Measurements from ENCODE around the gene UBAC2. TPM values are rescaled to one million over a fixed set of nuclear protein-coding genes. Genes with fewer than 3 reads are reported as not detected.

Gene UBAC2
- total RNA-seq, 1 donor, result 36.9 TPM

GRCh38 chr13:99316657-99317256 is 116.1 kb downstream of the UBAC2 start:
- no peaks in the 10 kb centered on the region for H4K20me1 ChIP-seq (ENCODE audit: insufficient read depth, low read length)
- TF ChIP-seq, protein P1, sequence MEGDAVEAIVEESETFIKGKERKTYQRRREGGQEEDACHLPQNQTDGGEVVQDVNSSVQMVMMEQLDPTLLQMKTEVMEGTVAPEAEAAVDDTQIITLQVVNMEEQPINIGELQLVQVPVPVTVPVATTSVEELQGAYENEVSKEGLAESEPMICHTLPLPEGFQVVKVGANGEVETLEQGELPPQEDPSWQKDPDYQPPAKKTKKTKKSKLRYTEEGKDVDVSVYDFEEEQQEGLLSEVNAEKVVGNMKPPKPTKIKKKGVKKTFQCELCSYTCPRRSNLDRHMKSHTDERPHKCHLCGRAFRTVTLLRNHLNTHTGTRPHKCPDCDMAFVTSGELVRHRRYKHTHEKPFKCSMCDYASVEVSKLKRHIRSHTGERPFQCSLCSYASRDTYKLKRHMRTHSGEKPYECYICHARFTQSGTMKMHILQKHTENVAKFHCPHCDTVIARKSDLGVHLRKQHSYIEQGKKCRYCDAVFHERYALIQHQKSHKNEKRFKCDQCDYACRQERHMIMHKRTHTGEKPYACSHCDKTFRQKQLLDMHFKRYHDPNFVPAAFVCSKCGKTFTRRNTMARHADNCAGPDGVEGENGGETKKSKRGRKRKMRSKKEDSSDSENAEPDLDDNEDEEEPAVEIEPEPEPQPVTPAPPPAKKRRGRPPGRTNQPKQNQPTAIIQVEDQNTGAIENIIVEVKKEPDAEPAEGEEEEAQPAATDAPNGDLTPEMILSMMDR (IDR thresholded peaks at IDR 0.05; ENCODE audit: extremely low read depth, low read depth, low read length), result no peak
- H3K4me3 ChIP-seq (ENCODE audit: insufficient read depth, low read length), result no peak overlapping the region
- no peak overlapping the region for H2AFZ ChIP-seq (ENCODE audit: low read length)
- H3K36me3 ChIP-seq (ENCODE audit: insufficient read depth, low read length), result peaks cover 3% of the 10 kb centered on the region
- no peak for DNase-seq (ENCODE audit: insufficient read length, low spot score, missing footprints)
- H3K4me1 ChIP-seq (ENCODE audit: insufficient read depth, low read length), result peaks cover 56% of the 10 kb centered on the region
- H3K27me3 ChIP-seq (ENCODE audit: insufficient read depth, low read length), result no peaks in the 10 kb centered on the region
- no peak overlapping the region for H3K4me2 ChIP-seq (ENCODE audit: insufficient read depth, low read length)
- peaks cover 4% of the 10 kb centered on the region for H3K79me2 ChIP-seq (ENCODE audit: insufficient read depth, low read length)
- no peaks in the 10 kb centered on the region for H3K9me3 ChIP-seq (ENCODE audit: low read depth, low read length)
- H3K27ac ChIP-seq (ENCODE audit: low read depth, low read length), result peak overlapping the region; percentile 57

GRCh38 chr13:99320693-99321481 is 120.2 kb downstream of the UBAC2 start:
- H3K27ac ChIP-seq (ENCODE audit: low read depth, low read length), result peak overlapping the region; percentile 89
- no peak overlapping the region for H3K4me3 ChIP-seq (ENCODE audit: insufficient read depth, low read length)
- H3K79me2 ChIP-seq (ENCODE audit: insufficient read depth, low read length), result peaks cover 4% of the 10 kb centered on the region
- no peaks in the 10 kb centered on the region for H3K9me3 ChIP-seq (ENCODE audit: low read depth, low read length)
- no peaks in the 10 kb centered on the region for H4K20me1 ChIP-seq (ENCODE audit: insufficient read depth, low read length)
- peaks cover 47% of the 10 kb centered on the region for H3K4me1 ChIP-seq (ENCODE audit: insufficient read depth, low read length)
- no peak overlapping the region for H2AFZ ChIP-seq (ENCODE audit: low read length)
- H3K4me2 ChIP-seq (ENCODE audit: insufficient read depth, low read length), result peak overlapping the region; percentile 38
- TF ChIP-seq, protein P1 (IDR thresholded peaks at IDR 0.05; ENCODE audit: extremely low read depth, low read depth, low read length), result no peak
- peaks cover 3% of the 10 kb centered on the region for H3K36me3 ChIP-seq (ENCODE audit: insufficient read depth, low read length)
- DNase-seq (ENCODE audit: insufficient read length, low spot score, missing footprints), result no peak
- H3K27me3 ChIP-seq (ENCODE audit: insufficient read depth, low read length), result no peaks in the 10 kb centered on the region

GRCh38 chr13:99321709-99322108 is 121.1 kb downstream of the UBAC2 start:
- Histone ChIP-seq H3K4me1 (ENCODE audit: insufficient read depth, low read length) (peaks cover 43% of the 10 kb centered on the region), H4K20me1 (ENCODE audit: insufficient read depth, low read length) (no peaks in the 10 kb centered on the region), H3K9me3 (ENCODE audit: low read depth, low read length) (no peaks in the 10 kb centered on the region), H3K4me3 (ENCODE audit: insufficient read depth, low read length) (no peak overlapping the region), H3K27ac (ENCODE audit: low read depth, low read length) (peak overlapping the region; percentile 89), H3K79me2 (ENCODE audit: insufficient read depth, low read length) (no peaks in the 10 kb centered on the region), H3K36me3 (ENCODE audit: insufficient read depth, low read length) (peaks cover 3% of the 10 kb centered on the region), H3K4me2 (ENCODE audit: insufficient read depth, low read length) (peak overlapping the region; percentile 38), H3K27me3 (ENCODE audit: insufficient read depth, low read length) (no peaks in the 10 kb centered on the region), H2AFZ (ENCODE audit: low read length) (no peak overlapping the region)
- DNase-seq (ENCODE audit: insufficient read length, low spot score, missing footprints), result no peak
- TF ChIP-seq, protein P1 (IDR thresholded peaks at IDR 0.05; ENCODE audit: extremely low read depth, low read depth, low read length), result no peak

Data from osteoblast (primary cell).